ENCODE results near the gene SLC22A3.

GRCh38 chr6:160331204-160331603 is 17.0 kb upstream of the SLC22A3 start:
- TF ChIP-seq POLR2A (IDR thresholded peaks at IDR 0.05) (no peak), CTCF (IDR thresholded peaks at IDR 0.05) (no peak)

Data from uterus (tissue), 2 donors.